LoVo (cell line): ENCODE results near the gene OR51F2.
"Not testable (repeated sequence)": the region's sequence is repeated elsewhere in the genome, so short reads cannot be mapped to it uniquely, and the experiment has no call there.

Source experiments
- DNase-seq: peaks from one replicate; pipeline ENCODE4 v3.0.0-alpha.2; 2016; ENCODE audit warnings: low spot score

OR51F2 gene

GRCh38 chr11:4821021-4821420 lies at the start of gene OR51F2:
OR51F2 (plus strand) TSS chr11:4821321; CDS start chr11:4821422, 101 bp downstream.
- DNase-seq: no peak

DNA sequence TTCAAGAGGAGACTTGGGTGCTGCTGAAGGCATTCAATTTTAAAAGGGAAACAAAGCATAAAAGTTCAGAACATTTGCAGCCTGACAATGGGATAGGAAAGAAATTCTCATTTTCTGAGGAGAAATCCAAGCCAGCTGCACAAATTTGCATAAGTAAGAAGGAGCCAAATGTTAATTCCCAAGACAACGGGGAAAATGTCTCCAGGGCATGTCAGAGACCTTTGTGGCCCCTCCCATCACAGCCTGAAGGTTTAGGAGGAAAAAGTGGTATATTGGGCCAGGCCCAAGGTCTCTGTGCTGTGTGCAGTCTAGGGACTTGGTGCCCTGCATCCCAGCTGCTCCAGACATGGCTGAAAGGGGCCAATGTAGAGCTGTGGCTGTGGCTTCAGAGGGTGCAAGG lies 38.7 kb upstream of the OR51F2 start:
- no peak for DNase-seq

- no peak for DNase-seq
Observed at GRCh38 chr11:4797206-4797605, 23.9 kb upstream of the OR51F2 start.

- DNase-seq: no peak
Observed at GRCh38 chr11:4798427-4799183, 22.5 kb upstream of the OR51F2 start.

DNA sequence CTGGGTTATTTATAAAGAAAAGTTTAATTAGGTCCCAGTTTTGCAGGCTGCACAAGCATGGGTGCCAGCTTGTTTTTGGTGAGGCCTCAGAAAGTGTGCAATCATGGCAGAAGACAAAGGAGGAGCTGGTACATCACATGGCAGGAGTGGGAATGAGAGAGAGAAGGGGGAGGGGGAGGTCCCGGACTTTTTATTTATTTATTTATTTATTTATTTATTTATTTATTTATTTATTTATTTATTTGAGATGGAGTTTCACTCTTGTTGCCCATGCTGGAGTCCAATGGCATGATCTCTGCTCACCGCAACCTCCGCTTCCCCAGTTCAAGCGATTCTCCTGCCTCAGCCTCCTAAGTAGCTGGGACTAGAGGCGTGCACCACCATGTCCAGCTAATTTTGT lies 19.8 kb upstream of the OR51F2 start:
- not testable (repeated sequence) for DNase-seq

- DNase-seq: no peak
Observed at GRCh38 chr11:4804280-4804679, 16.8 kb upstream of the OR51F2 start, which contains the start of gene OR52R1. OR52R1 (minus strand) TSS chr11:4804380; CDS start chr11:4804380, 0 bp downstream.

- DNase-seq: no peak
Observed at GRCh38 chr11:4808476-4808875, 12.6 kb upstream of the OR51F2 start.

- DNase-seq: no peak
Observed at GRCh38 chr11:4809246-4809645, 11.9 kb upstream of the OR51F2 start.

DNA sequence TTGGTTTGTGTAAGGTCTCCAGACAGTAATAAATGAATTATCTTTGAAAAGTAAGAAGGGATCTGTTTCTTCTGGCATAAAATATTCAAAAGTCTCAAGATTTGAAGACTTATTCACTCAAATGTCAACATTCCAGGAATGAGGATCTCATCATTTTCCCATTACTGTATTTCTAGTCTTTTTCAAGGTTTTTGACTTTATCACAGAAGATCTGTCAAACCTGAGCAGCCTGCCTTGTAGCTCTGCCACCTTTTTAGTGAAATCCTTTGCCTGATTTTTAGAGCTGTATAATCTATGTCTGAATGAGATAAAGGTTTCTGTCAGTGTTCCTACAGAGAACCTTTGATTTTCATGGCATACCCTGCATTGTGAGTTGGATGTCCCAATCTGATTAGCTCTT lies 4.0 kb downstream of the OR51F2 start:
- DNase-seq: no peak

DNA sequence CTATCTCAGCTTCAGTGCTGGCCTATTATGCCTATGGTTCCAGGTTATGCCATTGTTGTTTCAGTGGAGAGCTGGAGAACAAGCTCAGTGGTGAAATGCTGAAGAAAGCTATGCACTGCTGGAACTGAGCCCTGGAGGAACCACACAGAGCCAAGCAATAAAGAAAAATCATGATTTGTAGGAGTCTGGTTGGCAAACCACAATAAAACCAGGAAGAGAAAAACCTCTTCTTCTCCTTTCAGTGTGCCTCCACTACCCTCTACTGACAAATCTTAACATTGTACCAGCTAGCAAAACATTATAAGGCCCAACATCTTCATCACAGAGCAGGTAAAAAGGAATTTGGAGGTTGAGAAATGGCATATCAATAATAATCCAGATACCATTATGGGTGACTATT lies 5.3 kb downstream of the OR51F2 start:
- no peak for DNase-seq

GRCh38 chr11:4830346-4830745 lies 9.2 kb downstream of the OR51F2 start:
- DNase-seq: no peak

DNA sequence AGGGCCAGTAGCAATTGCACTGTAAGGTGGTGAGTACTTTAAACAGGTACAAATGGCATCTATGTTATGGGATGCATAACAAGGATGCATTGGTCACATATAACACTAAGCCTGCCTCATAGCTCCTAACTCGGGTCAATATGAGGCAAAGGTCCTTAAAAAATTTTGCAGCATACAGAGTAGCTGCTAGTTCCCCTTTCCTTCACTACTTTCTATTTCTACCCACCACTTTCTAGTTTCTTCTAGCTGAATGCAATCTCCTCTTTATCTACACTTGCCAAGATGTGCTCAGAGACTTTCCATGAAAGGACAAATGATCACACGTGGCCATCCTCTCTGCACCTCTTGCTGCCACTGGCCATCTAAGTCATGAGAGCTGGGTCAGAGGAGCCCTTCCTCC lies 9.8 kb downstream of the OR51F2 start:
- no peak for DNase-seq

DNA sequence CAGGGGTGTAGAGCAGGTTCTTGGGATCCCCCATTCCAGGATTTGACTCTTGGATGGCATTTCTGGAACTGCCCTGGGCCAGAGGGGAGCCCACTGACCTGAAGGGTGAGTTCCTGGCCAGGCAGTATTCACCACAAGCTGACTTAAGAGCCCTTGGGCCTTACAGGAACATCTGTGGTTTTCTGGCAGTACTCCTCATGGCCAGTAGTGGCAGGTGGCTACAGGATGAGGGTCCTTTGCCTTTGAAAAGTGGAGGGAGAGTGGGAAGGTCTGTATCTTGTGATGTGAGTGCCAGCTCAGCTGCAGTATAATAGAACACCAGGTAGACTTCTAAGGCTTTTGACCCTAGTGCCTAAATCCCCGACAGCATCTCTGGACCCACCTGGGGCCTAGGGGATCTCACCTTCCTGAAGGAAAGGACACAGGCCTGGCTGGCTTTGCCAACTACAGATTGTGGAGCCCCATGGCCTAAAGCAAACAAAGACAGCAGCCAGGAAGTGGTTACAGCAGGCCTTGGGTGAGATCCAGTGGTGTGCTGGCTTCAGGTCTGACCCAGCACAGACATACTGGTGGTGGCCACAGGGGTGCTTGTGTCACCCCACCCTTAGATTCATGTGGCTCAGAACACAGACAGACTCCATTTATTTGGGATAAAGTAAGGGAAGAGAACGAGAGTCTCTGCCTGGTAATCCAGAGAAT lies 18.9 kb downstream of the OR51F2 start:
- DNase-seq: no peak

GRCh38 chr11:4848908-4849532 lies 27.9 kb downstream of the OR51F2 start, which contains the start of gene OR51S1:
OR51S1 (minus strand) TSS chr11:4849208; CDS start chr11:4849208, 0 bp downstream.
- no peak for DNase-seq

DNA sequence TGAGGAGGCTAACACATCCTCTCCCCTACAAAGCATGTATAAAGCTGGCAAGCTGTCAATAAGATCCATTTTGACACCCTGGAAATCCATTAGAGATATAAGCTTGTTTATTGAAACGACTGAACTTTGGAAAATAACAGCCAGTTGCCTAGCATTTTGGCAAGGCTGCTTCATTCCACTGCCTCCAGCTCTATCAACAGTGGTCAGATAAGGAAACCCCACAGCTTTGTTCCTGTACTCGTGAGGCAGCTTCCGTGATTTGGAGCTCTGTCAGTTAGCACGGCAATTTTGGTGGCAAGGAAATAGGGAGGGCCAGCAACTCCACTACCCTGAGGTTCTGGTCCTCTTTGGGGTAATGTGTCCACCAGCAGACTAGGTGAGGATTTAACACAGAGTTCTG lies 29.9 kb downstream of the OR51F2 start:
- no peak for DNase-seq

- DNase-seq: not testable (repeated sequence)
Observed at GRCh38 chr11:4854286-4854685, 33.2 kb downstream of the OR51F2 start.

DNA sequence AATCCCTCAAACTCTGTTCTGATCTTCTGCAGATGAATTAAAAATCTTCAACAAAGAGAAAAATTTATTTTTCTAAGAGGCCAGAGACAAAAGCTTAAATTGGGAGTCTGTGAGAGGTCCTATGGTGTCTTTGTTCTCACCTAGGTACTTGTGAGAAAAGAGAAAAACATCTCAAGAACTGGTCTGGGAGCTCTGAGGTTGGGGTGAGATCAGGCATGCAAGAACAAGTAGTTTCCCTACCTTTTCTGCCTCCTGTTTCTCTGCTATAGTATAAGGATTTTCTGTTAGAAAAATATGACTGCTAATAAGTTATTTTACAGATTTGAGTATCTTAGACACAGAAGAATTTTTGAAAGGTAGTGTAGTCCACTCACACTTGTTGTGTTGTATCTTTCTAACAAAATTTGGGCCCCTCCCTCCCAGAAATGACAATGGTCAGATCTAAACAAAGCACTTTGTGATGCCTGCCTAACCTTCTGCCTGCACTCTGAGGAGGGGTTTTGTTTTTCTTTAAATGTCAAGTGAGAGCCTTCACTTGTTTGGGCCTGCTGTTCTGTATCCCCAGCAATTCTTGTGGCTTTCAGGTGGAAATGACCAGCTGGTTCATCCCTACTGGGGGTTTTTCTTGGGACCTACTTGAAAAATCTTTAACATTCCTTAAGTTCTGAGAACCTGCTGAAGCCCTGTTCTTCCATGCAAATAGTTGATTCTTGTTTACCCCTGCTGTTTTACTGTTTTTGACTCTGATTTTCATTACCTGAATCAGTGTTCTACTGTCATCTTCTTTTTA lies 41.5 kb downstream of the OR51F2 start:
- DNase-seq: no peak

DNA sequence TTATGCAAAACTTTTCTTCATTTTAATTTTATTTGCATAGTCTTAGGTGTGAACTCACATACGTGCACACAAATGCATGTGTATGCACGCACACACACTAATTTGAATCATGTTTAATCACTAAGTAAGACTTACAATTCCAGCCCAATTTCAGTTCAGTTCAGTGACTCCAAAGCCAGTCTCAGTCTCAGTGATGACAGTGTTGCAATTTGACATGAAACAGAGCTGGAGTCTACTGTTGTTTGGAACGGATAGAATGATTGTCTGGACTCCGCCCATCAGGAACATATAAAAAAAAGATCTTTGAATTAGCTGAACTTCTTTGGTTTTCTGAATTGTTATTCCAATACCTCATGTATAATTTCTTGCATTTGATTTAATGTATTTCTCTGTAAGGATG lies 42.8 kb downstream of the OR51F2 start:
- DNase-seq: no peak

DNA sequence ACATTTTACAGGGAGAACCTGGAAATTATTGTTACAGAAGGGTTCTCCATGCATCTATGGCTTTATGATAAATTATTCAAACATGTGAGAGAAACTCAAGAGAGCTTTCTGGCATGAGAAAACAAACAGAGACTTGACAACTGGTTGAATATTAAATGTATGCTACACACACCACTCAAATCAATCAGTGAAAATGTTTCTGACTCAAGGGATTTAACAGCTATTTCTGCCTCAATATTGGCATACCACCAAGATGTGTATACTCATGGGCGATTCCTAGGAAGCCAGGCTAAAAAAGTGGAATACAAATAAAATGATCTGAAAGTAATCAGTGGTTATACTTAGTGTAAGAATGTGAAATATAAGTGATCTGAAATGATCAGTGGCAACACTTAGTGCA lies 44.7 kb downstream of the OR51F2 start:
- no peak for DNase-seq
